Activated CD4-positive, alpha-beta T cell treated with anti-CD3 and anti-CD28 coated beads, Interleukin-2, amount 50 U/mL, for 16 hours (primary cell): Measurements from ENCODE around the gene RIPPLY3.

Experiments
- DNase-seq: peaks from one replicate; pipeline ENCODE4 v3.0.0-alpha.2; 2020

Gene RIPPLY3

GRCh38 chr21:37064841-37065240 is 58.3 kb downstream of the RIPPLY3 start:
- no peak for DNase-seq

- no peak for DNase-seq
These were observed 59.2 kb downstream of the RIPPLY3 start for GRCh38 chr21:37065561-37066177.
